ENCODE results near the gene PRKCE. TPM values are rescaled to one million over a fixed set of nuclear protein-coding genes. Genes with fewer than 3 reads are reported as not detected.

Gene PRKCE
- total and polyA plus RNA-seq, 2 donors (not counting 1 experiment from before 2014, with no cell fraction given): 14.1 to 19.0 TPM

- Histone ChIP-seq H4K20me1 (ENCODE audit: control insufficient read depth, extremely low read depth, insufficient read depth, low read length) (no peaks in the 10 kb centered on the region), H3K4me2 (ENCODE audit: extremely low read depth, insufficient read depth, low read length) (peak overlapping the region; percentile 32), H3K9me3 (ENCODE audit: control insufficient read depth, insufficient read depth, low read depth, low read length) (no peaks in the 10 kb centered on the region), H3K27me3 (ENCODE audit: control insufficient read depth, insufficient read depth, low read length) (no peaks in the 10 kb centered on the region), H3K9ac (ENCODE audit: insufficient read depth, low read length) (no peak overlapping the region), H2AFZ (ENCODE audit: low read length) (no peak overlapping the region), H3K4me1 (ENCODE audit: control insufficient read depth, extremely low read depth, insufficient read depth, low read length) (peaks cover 16% of the 10 kb centered on the region), H3K79me2 (ENCODE audit: control insufficient read depth, insufficient read depth, low read length) (no peaks in the 10 kb centered on the region), H3K4me3 (replicated peaks in 1 of 4; ENCODE audit: control extremely low read depth in 1 of 4, insufficient read depth in 1 of 4, low read depth in 3 of 4, low read length in 4 of 4) (no peak overlapping the region), H3K27ac (ENCODE audit: insufficient read depth, low read length) (peak overlapping the region; percentile 55), H3K36me3 (ENCODE audit: control insufficient read depth, insufficient read depth, low read length) (peaks cover 2% of the 10 kb centered on the region)
- DNase-seq (ENCODE audit: low read depth in 2 of 2): peak; percentile 79 to 89
- no peak for TF ChIP-seq CTCF (conservative IDR thresholded peaks at IDR 0.05 in 1 of 2, IDR thresholded peaks at IDR 0.05 in 1 of 2; ENCODE audit: low read depth in 1 of 2, low read length in 2 of 2)
- no peak for TF ChIP-seq EZH2 (IDR thresholded peaks at IDR 0.05; ENCODE audit: low read length, missing control alignments)
These were observed 350.4 kb downstream of the PRKCE start for GRCh38 chr2:46001741-46002506.

GRCh38 chr2:46002507-46002883 lies 351.0 kb downstream of the PRKCE start:
- TF ChIP-seq EZH2 (IDR thresholded peaks at IDR 0.05; ENCODE audit: low read length, missing control alignments) (no peak), CTCF (conservative IDR thresholded peaks at IDR 0.05 in 1 of 2, IDR thresholded peaks at IDR 0.05 in 1 of 2; ENCODE audit: low read depth in 1 of 2, low read length in 2 of 2) (no peak)
- Histone ChIP-seq H3K27me3 (ENCODE audit: control insufficient read depth, insufficient read depth, low read length) (no peaks in the 10 kb centered on the region), H4K20me1 (ENCODE audit: control insufficient read depth, extremely low read depth, insufficient read depth, low read length) (no peaks in the 10 kb centered on the region), H3K4me2 (ENCODE audit: extremely low read depth, insufficient read depth, low read length) (peak overlapping the region; percentile 32), H2AFZ (ENCODE audit: low read length) (no peak overlapping the region), H3K36me3 (ENCODE audit: control insufficient read depth, insufficient read depth, low read length) (peaks cover 2% of the 10 kb centered on the region), H3K79me2 (ENCODE audit: control insufficient read depth, insufficient read depth, low read length) (no peaks in the 10 kb centered on the region), H3K4me1 (ENCODE audit: control insufficient read depth, extremely low read depth, insufficient read depth, low read length) (peaks cover 16% of the 10 kb centered on the region), H3K27ac (ENCODE audit: insufficient read depth, low read length) (peak overlapping the region; percentile 55), H3K9me3 (ENCODE audit: control insufficient read depth, insufficient read depth, low read depth, low read length) (no peaks in the 10 kb centered on the region), H3K4me3 (replicated peaks in 1 of 4; ENCODE audit: control extremely low read depth in 1 of 4, insufficient read depth in 1 of 4, low read depth in 3 of 4, low read length in 4 of 4) (no peak overlapping the region), H3K9ac (ENCODE audit: insufficient read depth, low read length) (no peak overlapping the region)
- peak; percentile 41 to 68 for DNase-seq (ENCODE audit: low read depth in 2 of 2)

GRCh38 chr2:46002947-46003346 lies 351.5 kb downstream of the PRKCE start:
- no peak overlapping the region for H2AFZ ChIP-seq (ENCODE audit: low read length)
- no peaks in the 10 kb centered on the region for H4K20me1 ChIP-seq (ENCODE audit: control insufficient read depth, extremely low read depth, insufficient read depth, low read length)
- no peak for TF ChIP-seq EZH2 (IDR thresholded peaks at IDR 0.05; ENCODE audit: low read length, missing control alignments)
- no peak for TF ChIP-seq CTCF (conservative IDR thresholded peaks at IDR 0.05 in 1 of 2, IDR thresholded peaks at IDR 0.05 in 1 of 2; ENCODE audit: low read depth in 1 of 2, low read length in 2 of 2)
- peaks cover 16% of the 10 kb centered on the region for H3K4me1 ChIP-seq (ENCODE audit: control insufficient read depth, extremely low read depth, insufficient read depth, low read length)
- no peaks in the 10 kb centered on the region for H3K9me3 ChIP-seq (ENCODE audit: control insufficient read depth, insufficient read depth, low read depth, low read length)
- H3K79me2 ChIP-seq (ENCODE audit: control insufficient read depth, insufficient read depth, low read length): no peaks in the 10 kb centered on the region
- no peak overlapping the region for H3K9ac ChIP-seq (ENCODE audit: insufficient read depth, low read length)
- no peak overlapping the region for H3K4me2 ChIP-seq (ENCODE audit: extremely low read depth, insufficient read depth, low read length)
- H3K27ac ChIP-seq (ENCODE audit: insufficient read depth, low read length): no peak overlapping the region
- H3K4me3 ChIP-seq (replicated peaks in 1 of 4; ENCODE audit: control extremely low read depth in 1 of 4, insufficient read depth in 1 of 4, low read depth in 3 of 4, low read length in 4 of 4): no peak overlapping the region
- peaks cover 2% of the 10 kb centered on the region for H3K36me3 ChIP-seq (ENCODE audit: control insufficient read depth, insufficient read depth, low read length)
- no peak for DNase-seq (ENCODE audit: low read depth in 2 of 2)
- H3K27me3 ChIP-seq (ENCODE audit: control insufficient read depth, insufficient read depth, low read length): no peaks in the 10 kb centered on the region

Measured in fibroblast of lung (primary cell).